Measurements from ENCODE around the gene GARRE1. TPM values are rescaled to one million over a fixed set of nuclear protein-coding genes. Genes with fewer than 3 reads are reported as not detected.
A peak's percentile ranks its signal among the peaks of the same experiment; 100 is the strongest.
"Not testable (repeated sequence)": the region's sequence is repeated elsewhere in the genome, so short reads cannot be mapped to it uniquely, and the experiment has no call there.

Gene GARRE1
- total RNA-seq, 1 experiment from 2014 or later, result 6.1 TPM

- H4K20me1 ChIP-seq (ENCODE audit: low read length); ATAC-seq; DNase-seq; H3K27me3 ChIP-seq (ENCODE audit: low read length); H3F3A ChIP-seq (ENCODE audit: low read length, unreplicated experiment); POLR2A ChIA-PET (ENCODE audit: unreplicated experiment); H3K36me3 ChIP-seq (ENCODE audit: low read depth, low read length); H3K27ac ChIP-seq (ENCODE audit: low read length); intact Hi-C loops (cut with micrococcal nuclease); H3K4me1 ChIP-seq (ENCODE audit: insufficient read depth, low read length); H3K9me3 ChIP-seq (ENCODE audit: low read length); H3K9me2 ChIP-seq (replicated peaks; ENCODE audit: low read length); CTCF ChIA-PET: not testable (repeated sequence)
- BruUV-seq (replicated peaks), result TSS peak; percentile 87
- peak overlapping the region; percentile 87 for H3K4me3 ChIP-seq (ENCODE audit: low read length)
- peak overlapping the region; percentile 98 for H2AFZ ChIP-seq (ENCODE audit: low read length)
- H3K79me2 ChIP-seq (ENCODE audit: low read length), result peaks cover 12% of the 10 kb centered on the region
- peak overlapping the region; percentile 81 for H3K9ac ChIP-seq (ENCODE audit: low read length)
- H3K4me2 ChIP-seq (ENCODE audit: low read length), result peak overlapping the region; percentile 92
These were observed 691 bp upstream of the GARRE1 start for GRCh38 chr19:34253681-34254045.

- no peak for DNase-seq
- H3K36me3 ChIP-seq (ENCODE audit: low read depth, low read length), result no peaks in the 10 kb centered on the region
- ChIA-PET CTCF (no interaction called here), POLR2A (ENCODE audit: unreplicated experiment) (no interaction called here)
- intact Hi-C loops (cut with micrococcal nuclease), result no loop called here
- peaks cover 12% of the 10 kb centered on the region for H3K79me2 ChIP-seq (ENCODE audit: low read length)
- no TSS peak for BruUV-seq (replicated peaks)
- peak overlapping the region; percentile 77; the same call in 1 of the 2 replicates for H2AFZ ChIP-seq (ENCODE audit: low read length)
- TF ChIP-seq EZH2 (IDR thresholded peaks at IDR 0.05; ENCODE audit: low read length, unreplicated experiment) (no peak), EZH2phosphoT487 (IDR thresholded peaks at IDR 0.05; ENCODE audit: borderline replicate concordance, low read length) (no peak), CTCF (conservative IDR thresholded peaks at IDR 0.05; ENCODE audit: low read depth, low read length) (no peak)
- peak overlapping the region; percentile 81 for H3K4me3 ChIP-seq (ENCODE audit: low read length)
- no peaks in the 10 kb centered on the region for H3K4me1 ChIP-seq (ENCODE audit: insufficient read depth, low read length)
- H4K20me1 ChIP-seq (ENCODE audit: low read length), result no peaks in the 10 kb centered on the region
- ATAC-seq, result peak; percentile 62
- H3K4me2 ChIP-seq (ENCODE audit: low read length), result peak overlapping the region; percentile 82
- no peaks in the 10 kb centered on the region for H3K9me3 ChIP-seq (ENCODE audit: low read length)
- no peak overlapping the region for H3K27ac ChIP-seq (ENCODE audit: low read length)
- H3K9me2 ChIP-seq (replicated peaks; ENCODE audit: low read length), result no peaks in the 10 kb centered on the region
- no peaks in the 10 kb centered on the region for H3F3A ChIP-seq (ENCODE audit: low read length, unreplicated experiment)
- no peaks in the 10 kb centered on the region for H3K27me3 ChIP-seq (ENCODE audit: low read length)
- peak overlapping the region; percentile 63; the same call in 1 of the 2 replicates for H3K9ac ChIP-seq (ENCODE audit: low read length)
These were observed 511 bp downstream of the GARRE1 start for GRCh38 chr19:34254698-34255432.

GRCh38 chr19:34255546-34255945, 1.2 kb downstream of the GARRE1 start:
- no peak overlapping the region for H3K27ac ChIP-seq (ENCODE audit: low read length)
- TSS peak; percentile 66 for BruUV-seq (replicated peaks)
- POLR2A ChIA-PET (ENCODE audit: unreplicated experiment), result no interaction called here

More at GRCh38 chr19:34255546-34255945, 1.2 kb downstream of the GARRE1 start:
- H3K4me1 ChIP-seq (ENCODE audit: insufficient read depth, low read length), result no peaks in the 10 kb centered on the region
- no peaks in the 10 kb centered on the region for H3K27me3 ChIP-seq (ENCODE audit: low read length)
- no peaks in the 10 kb centered on the region for H3K9me2 ChIP-seq (replicated peaks; ENCODE audit: low read length)
- no peaks in the 10 kb centered on the region for H3K9me3 ChIP-seq (ENCODE audit: low read length)
- DNase-seq (no peak), ATAC-seq (no peak)
- CTCF ChIA-PET, result no interaction called here
- peak overlapping the region; percentile 63; the same call in 1 of the 2 replicates for H3K9ac ChIP-seq (ENCODE audit: low read length)
- intact Hi-C loops (cut with micrococcal nuclease), result no loop called here
- H4K20me1 ChIP-seq (ENCODE audit: low read length), result no peaks in the 10 kb centered on the region
- H3K36me3 ChIP-seq (ENCODE audit: low read depth, low read length), result no peaks in the 10 kb centered on the region
- no peaks in the 10 kb centered on the region for H3F3A ChIP-seq (ENCODE audit: low read length, unreplicated experiment)
- peaks cover 12% of the 10 kb centered on the region for H3K79me2 ChIP-seq (ENCODE audit: low read length)
- peak overlapping the region; percentile 77; the same call in 1 of the 2 replicates for H2AFZ ChIP-seq (ENCODE audit: low read length)
- peak overlapping the region; percentile 81 for H3K4me3 ChIP-seq (ENCODE audit: low read length)
- TF ChIP-seq CTCF (conservative IDR thresholded peaks at IDR 0.05; ENCODE audit: low read depth, low read length) (no peak), EZH2 (IDR thresholded peaks at IDR 0.05; ENCODE audit: low read length, unreplicated experiment) (no peak), EZH2phosphoT487 (IDR thresholded peaks at IDR 0.05; ENCODE audit: borderline replicate concordance, low read length) (no peak)
- H3K4me2 ChIP-seq (ENCODE audit: low read length), result peak overlapping the region; percentile 82
